GM19239 (cell line): ENCODE results near the gene DLX5.

Experiments
- DNase-seq: peaks from one replicate; pipeline ENCODE4 v3.0.0; 2011; ENCODE audit warnings: low spot score; ENCODE audit not compliant: insufficient read length
- FAIRE-seq: peaks from 2 replicates; lab custom pipeline; 2011; peaks lifted over from hg19 to GRCh38; lab: Jason Lieb, UNC

DLX5 gene

DNA sequence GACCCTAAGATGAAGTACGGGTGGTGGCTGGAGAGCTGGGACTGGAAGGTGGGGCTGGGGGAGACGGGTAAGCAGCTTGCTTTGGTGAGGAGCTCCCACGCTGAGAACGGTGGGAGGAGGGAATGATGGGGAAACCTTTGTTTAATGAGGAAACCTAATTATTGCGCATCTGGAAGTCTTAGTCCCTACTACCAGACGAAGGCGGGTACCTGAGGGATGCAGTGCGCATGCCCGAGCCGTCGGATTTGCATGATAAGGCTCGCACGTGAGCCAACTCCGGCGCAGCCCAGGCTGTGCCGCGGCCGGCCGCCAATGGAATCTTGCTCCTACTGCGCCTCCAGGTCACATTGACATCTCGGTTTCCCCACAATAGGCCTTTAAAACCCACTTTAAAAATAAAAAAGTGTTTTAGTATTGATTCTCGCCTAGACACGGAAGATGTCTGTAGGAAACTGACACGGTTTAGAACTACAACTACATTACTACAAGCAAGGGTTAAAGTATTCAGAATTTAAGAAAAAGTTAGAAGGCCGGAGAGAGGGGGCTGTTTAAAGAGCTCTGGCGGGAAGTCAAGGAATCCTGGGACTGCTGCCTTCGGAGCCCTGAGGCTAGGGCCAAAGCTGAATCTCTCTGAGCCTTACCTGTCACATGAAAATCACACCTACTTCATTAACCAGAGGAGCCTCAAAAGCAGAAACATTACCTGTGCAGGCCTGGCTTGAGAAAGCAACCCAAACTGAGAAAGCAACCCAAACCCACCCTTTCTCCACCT lies 31.4 kb downstream of the DLX5 start:
- FAIRE-seq: no peak
- DNase-seq: no peak

DNA sequence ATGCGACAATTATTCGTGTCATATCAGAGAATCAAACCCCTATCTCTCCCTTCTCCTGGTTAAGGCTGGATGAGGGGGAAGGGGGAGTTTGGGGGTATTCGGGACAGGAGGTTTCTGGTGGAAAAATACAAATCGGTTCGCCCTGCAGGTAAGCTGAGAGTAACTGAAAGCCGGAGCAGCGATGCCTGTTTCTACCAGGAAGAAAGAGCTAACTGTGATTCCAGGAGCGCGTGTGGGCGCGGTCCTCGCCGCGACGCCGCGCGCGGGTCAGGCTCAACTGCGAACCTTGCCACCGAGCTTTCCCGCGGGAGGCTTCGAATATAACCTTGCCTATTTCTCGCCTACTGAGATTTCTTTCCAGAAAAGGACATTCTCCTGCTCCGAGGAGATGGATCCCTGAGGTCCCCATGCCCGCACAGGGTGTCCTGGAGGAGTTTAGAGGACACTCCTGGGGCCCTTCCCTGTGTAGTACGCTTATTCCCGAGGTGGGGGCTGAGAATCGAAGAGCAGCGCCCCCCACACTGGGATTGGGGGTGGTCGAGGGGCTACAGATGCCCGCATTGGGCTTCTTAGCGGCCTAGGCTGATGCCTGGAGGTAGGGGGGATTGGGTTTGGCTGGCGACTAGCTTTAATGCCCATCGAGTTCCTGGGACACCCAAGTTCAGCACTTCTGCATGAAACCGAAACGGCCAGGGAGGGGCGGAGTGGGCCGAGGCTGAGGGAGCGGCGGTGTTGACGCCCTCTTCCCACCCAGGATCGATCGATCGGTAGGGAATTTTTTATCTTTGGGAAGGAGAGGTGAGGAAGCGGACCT lies 32.2 kb downstream of the DLX5 start:
- no peak for FAIRE-seq

DNA sequence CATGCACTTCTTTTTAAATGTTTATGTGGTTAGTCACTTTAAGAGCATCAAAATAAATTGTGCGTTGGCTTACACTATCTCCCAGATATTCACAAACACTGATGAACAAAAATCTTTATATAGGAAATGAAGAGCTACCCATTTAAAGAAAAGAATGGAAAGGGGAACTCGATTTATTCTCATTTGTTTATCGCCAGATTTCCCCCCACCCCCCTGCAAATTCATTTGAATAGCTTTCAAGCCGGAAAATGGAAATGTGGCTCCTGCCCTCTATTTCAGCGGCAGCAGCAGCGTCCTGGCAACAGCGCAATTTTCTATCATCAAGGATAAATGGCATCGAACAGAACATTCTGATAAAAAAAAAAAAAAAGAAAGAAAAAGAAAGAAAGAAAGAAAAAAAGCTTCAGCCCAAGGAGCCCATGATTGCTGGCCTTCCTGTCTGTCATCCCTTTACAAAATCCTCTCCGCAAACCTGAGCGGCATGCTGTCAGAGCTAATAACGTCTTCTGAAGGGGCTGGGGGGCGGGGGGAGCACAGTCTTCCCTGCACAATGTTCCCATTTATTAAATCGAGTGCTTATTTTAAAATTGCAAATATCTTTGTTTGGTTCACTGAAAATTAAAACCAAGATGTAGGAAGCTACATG lies 33.0 kb downstream of the DLX5 start:
- FAIRE-seq (no peak), DNase-seq (no peak)

More for the DNA sequence above, 32.2 kb downstream of the DLX5 start:
- DNase-seq: no peak

DNA sequence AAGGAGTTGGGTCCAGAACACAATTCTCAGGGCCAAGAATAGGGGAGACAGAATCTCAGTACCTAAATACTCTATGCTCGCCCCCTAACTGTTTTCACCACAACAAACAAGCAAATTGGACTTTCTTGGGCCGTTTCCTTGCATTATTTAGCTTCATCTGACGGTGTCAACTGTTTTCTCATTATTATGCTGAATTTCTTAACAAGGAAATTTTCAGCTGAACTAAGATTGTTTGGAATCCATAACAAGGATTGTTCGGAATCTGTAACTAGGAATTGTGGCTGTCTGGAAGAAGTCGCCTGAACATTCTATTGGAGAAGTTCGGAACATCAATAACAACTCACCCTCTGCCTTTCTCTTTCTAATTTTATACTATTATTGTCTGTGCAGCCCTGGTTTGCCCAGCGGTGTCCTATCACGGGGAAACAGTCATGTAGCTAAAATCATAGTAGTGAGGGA lies 34.7 kb downstream of the DLX5 start:
- no peak for FAIRE-seq
- DNase-seq: no peak

DNA sequence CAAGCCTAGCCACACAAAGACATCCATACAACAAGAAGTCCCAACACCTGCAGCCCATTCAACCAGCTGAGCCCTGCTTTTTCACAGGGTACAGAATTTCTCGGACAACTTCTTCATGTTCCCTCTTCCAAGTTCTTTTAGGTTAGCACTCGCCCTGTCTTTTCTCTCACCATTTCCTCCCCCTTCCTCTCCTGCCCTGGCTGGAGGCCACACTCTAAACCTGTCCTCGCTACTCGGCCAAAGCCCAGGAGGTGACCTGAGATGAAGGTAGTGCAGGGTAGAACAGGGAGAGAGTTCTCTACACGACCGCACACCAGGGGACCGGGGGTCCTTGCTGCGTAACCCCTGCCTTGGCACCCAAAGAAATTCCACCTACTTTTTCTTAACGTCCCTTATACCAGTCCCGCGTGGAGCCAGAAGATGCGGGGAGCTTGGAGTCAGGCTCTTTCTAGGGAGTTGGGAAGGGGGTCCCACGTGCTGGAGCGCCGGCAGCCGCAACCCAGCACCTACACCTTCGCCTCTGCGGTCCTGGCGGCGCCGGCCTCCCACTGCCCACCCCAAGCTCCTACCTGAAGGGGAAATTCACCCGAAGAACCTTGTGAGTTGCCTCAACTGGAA lies 35.3 kb downstream of the DLX5 start:
- FAIRE-seq (no peak), DNase-seq (no peak)

DNA sequence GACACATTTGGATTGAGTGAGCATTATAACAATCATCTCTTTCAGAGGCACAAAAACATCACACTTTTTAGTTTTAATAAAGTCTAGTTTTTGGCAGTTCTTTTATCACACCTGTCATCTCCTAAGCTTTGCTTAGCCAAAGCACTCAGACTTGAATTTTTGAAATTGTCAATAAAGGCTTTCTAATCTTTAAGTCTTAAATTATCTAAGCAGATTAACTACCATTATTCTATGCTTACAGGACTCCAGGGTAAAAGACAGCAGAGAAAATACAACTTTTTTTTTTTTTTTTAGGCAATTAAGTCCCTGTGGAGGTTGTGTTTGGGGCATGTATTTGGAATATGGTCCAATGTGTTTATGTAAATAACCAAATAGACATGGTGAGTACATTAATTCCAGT lies 36.9 kb downstream of the DLX5 start:
- FAIRE-seq (no peak), DNase-seq (no peak)

DNA sequence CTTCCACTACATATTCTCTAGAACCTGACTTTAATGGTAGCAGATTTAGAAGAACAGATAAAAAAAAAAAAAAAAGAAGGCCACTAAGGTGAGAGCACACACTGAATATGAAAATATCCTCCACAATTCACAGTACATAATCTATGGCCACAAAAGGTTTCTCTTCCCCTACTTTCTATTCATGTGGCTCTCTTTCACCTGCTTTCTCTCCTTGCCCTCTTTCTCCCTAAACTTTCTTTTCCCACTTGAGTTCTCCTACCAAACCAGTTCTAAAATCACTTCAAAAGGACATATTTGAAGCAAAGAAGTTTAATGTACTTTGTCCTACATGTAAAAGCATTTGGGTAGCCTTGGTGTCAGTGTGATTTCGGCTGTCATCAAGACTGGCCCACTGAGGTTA lies 37.7 kb downstream of the DLX5 start:
- FAIRE-seq: no peak

DNA sequence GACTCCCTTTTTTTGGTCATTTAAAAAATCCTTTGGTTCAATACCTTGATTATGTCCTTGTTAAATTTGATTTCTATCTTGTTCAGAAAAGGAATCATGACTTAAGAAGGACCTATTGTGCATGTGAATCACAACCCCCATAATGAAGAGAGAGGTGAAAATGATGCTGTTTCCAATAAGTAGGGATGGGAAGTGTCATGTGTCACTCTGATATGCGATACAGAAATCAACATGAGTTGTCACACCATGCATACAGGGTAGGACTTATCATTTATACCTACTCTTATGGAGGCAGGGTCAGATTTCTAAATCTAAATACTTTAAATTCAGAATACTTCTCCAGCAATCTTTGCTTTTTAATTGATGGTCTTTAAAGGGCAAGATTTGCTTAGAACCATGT lies 38.6 kb downstream of the DLX5 start:
- DNase-seq: no peak
- FAIRE-seq: no peak

More for the DNA sequence above, 37.7 kb downstream of the DLX5 start:
- DNase-seq: no peak

DNA sequence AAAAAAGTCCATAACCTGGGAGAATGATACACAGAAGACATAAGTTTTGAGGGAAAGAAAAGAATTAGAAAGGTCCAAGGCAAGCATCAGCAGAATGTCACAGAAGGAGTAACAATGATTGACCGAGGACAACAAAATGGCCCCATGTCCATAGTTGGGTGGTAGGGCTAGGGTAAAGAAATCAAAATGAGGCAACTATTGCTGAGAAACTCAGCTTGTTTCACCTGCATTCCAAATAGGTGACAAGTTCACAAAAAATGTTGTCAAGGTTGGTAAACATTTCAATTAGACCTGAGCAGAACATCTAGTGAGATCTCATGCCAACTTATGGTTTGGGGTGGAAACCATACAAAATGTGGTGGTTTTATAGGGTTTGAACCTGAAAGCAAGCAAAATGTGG lies 42.0 kb downstream of the DLX5 start:
- DNase-seq: no peak
- FAIRE-seq: no peak

DNA sequence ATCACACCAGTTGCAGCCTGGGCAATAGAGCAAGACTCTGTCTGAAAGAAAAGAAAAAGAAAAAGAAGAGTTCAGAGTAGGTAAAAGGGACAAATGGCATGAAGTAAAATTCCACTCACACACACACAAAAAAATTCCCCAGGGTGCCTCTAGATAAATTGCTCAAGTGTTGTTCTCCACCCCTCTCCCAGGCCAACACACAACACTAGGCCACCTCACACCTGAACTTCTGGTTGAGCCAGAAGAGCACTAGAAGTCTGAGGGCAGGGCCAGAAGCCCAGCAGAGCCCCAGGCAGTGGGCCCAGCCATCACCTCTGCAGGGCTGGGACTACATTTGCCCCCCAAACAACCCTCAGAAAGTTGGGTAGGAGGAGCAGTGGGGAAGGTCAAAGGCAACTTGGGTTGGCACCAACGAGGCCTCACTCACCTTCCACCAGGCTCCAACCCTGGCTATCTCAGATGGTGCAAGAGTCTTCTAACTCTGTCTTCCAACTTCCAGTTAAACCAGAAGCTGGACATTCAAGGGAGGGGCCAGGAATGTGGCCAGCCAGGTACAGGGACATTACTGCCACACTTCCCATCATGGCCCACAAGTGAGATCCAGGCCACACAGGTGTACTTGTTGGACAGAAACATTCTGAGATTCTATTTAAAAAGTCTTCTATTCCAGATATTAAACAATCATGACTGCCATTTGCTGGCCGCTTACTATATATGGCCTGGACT lies 44.9 kb downstream of the DLX5 start:
- no peak for FAIRE-seq
- no peak for DNase-seq

DNA sequence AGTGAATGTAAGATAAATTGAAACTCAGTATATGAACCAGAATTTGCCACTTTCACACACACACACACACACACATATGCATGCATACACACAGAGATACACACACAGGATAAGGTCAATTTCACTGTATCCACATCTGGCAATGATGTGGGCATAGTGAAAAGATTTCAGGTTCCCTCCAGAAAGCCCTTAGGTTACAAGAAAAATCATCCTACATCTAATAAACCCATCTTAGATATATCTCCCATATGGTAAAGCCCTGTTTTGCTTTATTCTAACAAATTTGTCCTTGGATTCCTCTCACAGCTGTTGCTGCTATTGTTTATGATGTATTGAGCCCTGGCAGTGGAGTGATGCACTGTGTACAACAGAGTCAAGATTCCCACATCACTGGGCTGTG lies 47.2 kb downstream of the DLX5 start:
- no peak for FAIRE-seq
- no peak for DNase-seq

DNA sequence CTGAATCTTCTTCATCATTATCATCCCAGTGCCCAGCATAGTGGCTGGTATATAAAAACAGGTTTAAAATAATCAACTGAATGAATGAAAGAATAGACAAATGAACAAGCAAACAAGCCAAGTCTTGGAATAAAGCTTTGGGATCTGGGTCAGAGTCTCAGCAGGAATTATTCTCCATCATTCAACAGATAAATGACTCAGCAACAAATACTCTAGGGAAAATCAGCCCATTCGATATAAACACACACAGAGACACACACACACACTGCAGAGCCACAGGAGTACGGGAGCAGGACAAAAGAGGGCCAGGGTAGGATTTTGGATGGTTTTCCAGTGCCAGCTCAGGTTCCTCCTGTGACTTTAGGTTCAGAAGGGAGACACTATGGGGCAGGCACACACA lies 48.5 kb downstream of the DLX5 start:
- FAIRE-seq (no peak), DNase-seq (no peak)

DNA sequence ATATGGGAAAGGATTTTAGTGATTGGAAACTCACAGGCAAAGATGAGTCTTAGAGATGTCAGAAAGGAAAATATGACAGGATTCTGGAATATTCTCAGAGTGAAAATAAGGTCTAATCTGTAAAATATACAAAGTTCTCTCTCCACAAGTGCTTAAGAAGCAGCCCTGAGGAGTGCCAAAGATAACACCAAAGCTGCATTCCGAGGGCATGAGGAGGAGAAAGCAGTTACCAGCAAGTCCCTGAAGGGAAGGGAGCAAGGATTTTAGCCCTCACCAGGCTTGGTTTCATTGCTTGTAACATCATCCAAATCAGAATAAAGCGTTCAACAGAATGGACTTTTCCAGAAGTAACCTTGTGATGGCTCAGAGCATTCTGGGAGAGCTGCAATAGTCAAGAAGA lies 50.6 kb downstream of the DLX5 start:
- FAIRE-seq (no peak), DNase-seq (no peak)

DNA sequence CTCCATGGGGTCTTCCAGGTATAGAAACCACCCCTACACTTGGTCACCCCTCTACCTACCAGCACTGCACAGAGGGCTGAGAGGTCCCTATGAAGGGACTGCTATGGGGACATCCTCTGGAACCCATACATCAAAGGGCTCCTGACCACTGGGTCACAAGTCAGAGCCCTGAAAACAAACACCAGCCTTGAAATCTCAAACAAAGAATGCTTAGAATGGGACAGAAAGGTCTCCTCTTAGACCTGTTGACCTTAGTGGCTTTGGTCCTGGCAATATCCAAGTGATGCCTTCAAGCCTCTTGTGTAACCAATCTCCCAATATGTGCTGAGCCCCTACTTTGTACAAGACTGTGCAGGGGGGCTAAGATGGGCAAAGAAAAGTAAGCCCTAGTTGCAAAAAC lies 53.9 kb downstream of the DLX5 start:
- no peak for FAIRE-seq

More for the DNA sequence above, 53.9 kb downstream of the DLX5 start:
- no peak for DNase-seq
